ENCODE measurements around the gene RYR2.
"Not testable (repeated sequence)": the region's sequence is repeated elsewhere in the genome, so short reads cannot be mapped to it uniquely, and the experiment has no call there.

The RYR2 gene

DNA sequence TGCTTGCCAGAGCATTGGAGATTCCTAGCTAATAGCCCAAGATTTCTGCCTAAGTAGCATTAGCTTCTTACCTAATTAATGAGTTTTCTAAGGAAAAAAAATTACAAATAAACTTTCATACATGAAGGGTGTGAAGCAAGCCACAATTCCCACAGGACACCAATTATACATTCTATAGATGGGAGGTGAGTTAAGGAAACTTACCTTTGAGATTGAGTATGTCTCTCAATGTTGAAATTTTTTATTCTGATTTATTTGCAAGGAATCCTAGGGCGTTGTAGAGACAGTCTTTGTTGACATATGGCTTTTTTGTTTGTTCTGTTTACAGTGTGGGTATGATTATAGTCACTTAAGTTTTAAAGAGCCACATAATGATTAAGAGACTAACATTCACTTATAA lies 313.0 kb downstream of the RYR2 start:
- no peak for DNase-seq (ENCODE audit: low read depth)

DNA sequence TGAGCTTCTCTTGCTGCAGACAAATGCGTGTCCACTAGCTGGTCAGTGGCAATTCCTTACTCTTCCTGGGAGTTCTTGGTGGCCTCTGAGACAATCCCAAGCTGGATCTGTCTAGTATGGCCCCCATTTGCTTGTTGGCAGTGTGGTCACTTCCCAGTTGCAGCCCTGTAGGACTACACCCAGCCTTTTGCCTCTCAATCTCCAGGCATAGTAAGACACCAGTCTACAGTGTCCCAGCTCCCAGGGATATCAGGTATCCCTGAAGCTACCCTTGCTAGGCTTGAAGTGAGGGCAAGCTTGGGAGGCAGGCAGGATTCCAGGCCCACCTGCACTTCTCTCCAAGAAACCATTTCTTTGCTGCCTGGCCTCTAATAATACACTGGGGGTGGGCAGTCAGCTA lies 316.6 kb downstream of the RYR2 start:
- DNase-seq (ENCODE audit: low read depth): no peak

DNA sequence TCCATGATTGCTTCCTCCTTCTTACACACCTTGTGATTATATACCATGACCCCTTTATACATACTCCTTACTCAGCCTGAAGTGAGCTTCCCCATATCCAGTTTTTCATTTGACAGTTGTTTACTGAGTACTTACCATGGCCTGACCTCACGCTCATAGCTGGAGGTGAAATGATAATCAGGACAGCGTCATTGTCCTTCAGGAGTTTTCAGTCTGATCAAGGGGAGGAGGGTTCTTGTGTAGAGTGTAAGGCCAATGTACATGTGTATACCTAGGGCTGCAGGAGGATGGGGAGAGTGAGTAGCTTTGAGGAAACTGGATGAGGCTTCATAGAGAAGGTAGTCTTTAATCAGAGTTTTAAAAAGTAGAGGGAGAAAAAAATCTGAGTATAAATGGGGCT lies 325.8 kb downstream of the RYR2 start:
- no peak for DNase-seq (ENCODE audit: low read depth)

DNA sequence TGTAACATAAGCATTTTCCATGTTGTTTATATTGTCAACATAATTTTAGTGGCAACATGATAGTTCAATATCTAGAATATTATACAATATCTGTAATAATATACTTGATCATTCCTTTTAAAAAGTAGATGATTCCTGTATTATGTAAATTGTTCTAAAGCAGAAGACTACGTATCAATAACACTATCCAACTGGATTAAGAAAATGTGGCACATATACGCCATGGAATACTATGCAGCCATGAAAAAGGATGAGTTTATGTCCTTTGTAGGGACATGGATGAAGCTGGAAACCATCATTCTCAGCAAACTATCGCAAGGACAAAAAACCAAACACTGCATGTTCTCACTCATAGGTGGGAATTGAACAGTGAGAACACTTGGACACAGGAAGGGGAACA lies 329.5 kb downstream of the RYR2 start:
- DNase-seq (ENCODE audit: low read depth): not testable (repeated sequence)

DNA sequence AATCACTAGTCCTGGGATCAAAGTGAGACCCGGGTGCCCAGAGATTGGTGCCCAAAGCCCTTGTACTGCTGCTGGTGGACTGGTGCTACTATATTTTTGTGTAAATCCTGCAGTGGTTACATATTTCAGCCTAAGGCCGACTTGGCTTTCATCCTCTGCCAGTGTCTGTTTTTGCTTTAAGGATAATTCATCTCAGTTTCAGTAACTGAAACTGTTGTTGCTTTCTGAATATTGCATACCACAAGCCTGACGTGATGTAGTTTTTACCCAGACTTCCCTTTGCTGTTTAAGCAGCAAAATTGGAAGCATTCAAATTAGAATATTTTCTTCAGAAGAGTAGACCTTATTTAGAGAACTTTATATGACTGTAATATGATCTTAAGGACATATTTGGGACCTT lies 341.8 kb downstream of the RYR2 start:
- no peak for DNase-seq (ENCODE audit: low read depth)

DNA sequence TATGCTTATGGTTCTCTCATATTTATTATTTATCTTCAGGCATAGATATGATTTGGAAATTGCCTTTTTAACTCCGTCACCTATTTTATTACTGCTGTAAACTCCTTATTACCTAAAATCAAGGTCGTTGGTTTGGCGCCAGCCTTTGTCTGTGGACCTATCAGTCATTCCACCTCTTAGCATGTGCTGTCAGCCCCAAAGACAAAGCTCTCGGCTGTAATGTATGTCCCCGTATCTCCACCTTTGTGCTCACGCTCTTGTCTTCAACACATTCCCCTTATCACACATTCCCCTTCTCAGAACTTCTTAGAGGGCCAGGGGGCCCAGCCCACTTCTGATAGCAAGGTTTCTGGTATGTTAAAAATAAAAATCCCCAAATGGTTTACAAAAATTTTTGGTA lies 342.2 kb downstream of the RYR2 start:
- DNase-seq (ENCODE audit: low read depth): no peak

DNA sequence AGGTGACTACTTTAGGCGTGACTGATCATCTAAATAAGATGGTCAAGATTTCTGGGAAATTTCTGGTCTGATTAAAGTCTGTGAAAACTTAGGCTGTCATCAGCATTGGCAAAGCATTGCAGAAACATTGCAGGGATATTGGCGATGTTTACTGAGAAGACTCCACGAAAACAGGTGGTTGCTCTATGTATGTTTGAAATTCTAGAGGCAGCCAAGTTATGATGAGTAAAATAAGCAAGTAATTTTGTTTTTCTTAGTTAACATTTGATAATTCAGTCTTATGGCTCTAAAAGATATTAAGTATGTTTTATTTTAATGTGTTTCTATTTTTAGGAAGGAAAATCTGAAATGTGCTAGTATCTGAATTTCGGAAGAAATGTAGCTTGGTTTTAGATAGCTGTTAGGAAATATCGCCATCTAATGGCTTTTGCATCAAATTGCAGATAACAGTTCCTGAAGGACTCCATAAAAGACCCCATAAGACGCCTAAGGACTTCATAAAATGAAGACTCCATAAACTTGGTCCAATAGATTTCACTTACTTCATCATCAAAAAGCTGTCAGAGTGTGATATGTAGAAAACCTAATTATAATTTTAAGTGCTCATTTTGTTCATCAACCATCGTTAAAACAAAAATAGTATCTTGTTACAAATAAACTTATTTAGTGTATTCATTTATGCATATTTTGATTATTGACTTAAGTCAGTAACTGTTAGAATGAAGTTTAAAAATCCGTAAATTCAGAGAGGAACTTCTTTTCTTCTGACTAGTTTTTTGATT lies 344.6 kb downstream of the RYR2 start:
- DNase-seq (ENCODE audit: low read depth): no peak

DNA sequence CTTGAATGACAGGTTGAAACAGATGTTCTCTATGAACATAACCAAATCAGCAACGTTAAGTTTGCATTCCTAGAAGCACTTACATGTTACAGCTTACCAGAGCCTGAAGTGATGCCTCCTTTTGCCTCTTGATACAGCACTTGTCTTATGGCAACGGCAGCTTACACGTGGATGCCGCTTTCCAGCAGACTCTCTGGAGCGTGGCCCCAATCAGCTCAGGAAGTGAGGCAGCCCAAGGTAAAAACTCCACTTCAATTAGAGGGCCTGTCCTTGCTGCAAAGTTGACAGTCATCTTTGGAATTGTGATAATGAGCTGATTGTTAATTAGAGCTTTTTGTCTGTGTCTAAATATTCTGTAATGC lies 345.1 kb downstream of the RYR2 start:
- no peak for DNase-seq (ENCODE audit: low read depth)

DNA sequence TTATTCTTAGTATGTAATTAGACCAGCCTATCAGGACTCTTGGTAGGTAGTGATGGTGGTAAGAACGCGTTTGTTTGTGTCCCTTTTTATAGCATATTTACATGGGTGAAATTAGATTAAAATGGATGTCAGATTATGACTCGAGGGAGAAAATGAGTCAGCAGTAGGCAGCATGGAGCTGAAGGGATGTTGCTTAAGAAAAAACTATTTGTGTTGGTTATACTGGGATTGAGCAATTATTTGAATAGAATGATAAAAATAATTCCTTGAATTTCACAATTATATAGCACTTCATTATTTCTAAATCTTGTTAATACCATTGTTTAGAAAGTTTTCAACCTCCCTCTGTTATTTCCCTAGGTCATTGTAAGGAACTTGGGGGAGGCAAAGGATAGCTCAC lies 348.8 kb downstream of the RYR2 start:
- DNase-seq (ENCODE audit: low read depth): no peak

DNA sequence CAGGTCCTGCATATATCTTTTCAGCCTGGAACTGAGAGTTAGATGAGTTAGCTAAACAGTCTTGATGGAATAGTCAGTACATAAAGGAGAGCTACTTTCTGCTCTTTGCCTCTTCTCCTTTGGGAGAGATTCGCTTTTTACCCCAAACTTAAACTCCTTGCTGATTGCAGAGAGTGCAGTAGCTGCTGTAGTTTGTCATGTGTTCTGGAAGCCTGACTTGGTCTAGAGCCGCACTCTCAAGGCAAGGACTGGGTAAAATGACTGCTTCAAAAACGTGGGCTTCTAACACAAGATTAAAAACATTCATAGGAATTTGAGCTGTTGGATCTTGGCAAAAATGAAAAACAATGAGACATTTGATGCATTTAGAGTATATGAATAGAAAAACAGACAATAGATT lies 351.6 kb downstream of the RYR2 start:
- DNase-seq (ENCODE audit: low read depth): no peak

DNA sequence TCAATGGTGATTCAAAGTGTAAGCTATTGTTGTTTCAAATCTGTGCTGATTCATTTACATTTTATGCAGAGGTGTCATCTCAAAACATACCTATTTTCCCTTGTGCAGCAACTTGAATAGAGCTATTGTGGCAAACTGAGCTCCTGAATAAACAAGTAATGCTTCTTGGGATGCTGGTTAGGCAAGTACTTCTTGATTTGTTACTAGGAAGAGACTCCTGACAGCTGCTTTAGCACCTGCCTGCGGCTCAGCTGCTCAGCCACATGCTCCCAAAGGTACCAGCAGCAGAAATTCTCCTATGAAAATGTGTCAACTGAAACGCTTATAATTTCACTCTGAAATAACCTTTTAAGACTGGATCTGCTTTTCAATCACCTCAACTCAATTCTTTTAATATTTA lies 352.3 kb downstream of the RYR2 start:
- DNase-seq (ENCODE audit: low read depth): no peak

DNA sequence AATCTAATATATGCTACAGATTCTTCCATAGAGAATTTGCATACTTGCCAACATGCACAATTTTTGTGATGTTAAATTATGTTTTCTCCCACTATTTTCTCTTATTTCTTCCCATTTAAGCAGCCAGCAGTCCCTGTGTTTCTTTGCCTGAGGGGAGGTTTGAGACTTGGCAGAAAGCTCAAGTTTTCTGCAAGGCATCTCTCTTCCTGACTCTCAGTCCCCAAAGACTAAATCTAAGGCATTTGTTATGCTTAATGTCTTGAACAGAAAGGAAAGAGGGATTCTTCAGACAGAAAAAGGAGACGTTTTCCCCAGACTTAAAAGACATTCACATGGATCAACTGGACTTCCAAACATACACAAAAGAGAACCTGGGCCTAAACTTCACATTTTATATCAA lies 354.4 kb downstream of the RYR2 start:
- no peak for DNase-seq (ENCODE audit: low read depth)

DNA sequence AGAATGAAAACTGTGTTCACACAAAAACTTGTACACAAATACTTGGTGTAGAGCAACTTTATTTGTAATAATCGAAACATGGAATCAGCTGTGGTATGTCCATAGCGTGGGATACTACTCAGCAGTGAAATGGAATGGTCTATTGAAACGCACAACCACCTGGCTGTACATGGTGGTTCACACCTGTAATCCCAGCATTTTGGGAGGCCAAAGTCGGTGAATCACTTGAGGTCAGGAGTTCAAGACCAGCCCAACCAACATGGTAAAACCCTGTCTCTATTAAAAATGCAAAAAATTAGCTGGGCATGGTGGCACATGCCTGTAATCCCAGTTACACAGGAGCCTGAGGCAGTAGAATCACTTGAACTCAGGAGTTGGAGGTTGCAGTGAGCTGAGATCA lies 356.8 kb downstream of the RYR2 start:
- DNase-seq (ENCODE audit: low read depth): no peak

DNA sequence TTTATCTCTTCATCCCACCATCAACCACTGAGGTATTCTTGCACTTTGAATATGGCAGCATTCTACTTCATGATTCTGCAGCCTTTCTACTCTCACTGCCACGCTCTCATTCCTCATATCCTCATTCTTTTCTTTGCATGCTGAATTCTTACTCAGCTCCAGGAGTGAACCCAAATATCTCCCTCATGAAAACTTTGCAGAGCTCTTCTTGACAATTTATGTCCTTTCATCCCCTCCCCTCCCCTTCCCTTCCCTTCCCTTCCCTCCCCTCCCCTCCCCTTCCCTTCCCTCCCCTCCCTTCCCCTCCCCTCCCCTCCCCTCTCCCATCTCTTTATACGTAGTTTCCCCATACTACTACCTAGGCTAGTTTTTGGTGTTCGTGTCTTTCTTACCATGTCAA lies 363.9 kb downstream of the RYR2 start:
- no peak for DNase-seq (ENCODE audit: low read depth)

DNA sequence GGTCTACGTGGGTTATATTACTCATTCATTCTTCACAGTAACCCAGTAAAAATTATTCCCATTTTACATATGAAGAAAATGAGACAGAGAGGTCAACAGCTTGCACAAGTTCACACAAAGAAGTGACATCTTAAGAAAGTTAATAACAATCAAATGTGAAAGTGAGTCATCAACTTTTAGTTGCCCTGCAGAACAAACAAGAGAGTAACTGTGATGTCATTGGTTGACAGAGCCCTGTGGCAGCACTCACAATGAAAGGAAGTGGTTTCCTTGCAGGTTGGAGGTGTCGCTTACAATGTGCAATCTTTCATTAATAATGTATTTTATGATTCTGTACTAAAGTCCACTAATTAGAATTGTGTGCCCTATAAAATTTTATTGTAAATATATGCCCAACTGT lies 369.6 kb downstream of the RYR2 start:
- DNase-seq (ENCODE audit: low read depth): no peak

DNA sequence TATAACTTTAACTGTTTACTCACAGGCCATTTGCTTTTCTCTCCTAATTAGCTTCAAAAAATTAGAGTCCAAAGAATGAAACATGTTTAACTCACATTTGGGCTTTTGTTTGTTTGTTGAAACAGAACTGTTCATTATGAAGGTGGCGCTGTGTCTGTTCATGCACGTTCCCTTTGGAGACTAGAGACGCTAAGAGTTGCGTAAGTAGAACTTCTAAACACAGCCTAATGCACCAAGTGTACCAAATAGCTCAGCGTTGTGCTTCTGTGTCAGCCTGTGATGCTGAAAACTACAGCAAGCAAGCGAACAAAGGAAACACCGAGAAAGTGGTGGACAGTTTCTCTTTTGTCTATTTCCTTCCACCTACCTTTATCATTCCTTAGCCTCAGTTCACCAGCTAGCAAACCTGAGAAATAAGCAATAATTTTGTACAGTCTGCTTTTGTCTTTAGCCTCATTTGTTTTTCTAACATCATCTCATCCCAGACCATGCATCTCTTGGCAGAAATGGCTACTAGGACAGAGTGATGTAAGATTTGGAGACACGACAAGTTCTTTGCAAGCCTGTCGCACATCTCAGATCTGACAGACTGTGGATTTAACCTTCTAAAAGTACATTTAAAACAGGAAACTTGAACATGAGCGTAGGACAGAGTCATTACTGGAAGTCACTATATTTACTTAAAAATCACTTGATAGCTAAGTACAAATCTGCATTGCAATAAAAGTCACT lies 375.1 kb downstream of the RYR2 start:
- DNase-seq (ENCODE audit: low read depth): no peak

DNA sequence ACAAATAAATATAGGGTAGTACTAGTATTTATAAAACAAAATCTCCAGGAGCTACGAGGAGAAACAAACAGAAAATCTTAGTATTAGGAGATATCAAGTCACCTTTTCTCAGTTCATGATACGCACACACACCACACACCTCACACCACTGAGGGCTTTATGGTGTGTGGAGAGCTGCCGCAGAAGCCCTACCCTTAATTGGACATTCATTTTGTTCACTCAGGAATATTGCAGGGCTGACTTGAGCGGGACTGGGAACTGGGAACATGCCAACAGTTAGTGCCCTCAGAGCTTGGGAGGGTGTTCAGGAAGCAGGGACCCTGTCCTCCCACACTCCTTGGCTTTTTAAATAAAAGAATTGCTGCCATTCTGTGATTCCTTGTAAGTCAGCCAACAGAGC lies 386.8 kb downstream of the RYR2 start:
- DNase-seq (ENCODE audit: low read depth): no peak

DNA sequence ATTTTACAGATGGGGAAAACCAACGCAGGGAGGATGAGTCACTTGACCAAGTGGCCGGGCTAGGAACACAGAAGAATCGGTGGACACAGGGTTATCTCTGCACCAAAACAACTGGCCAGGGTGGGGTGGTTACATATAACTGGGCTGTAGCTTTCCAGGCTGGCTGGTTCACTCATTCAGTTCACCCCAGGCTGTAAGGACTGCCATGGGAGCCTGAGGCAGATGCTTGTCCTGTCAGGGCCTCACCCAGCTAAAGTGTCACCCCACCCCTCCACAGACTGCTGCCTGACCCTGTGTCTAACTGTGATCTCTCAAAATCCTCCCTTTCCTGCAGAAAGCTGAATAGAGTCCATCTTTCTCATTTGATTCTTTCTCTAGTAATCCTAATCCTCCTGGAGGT lies 387.3 kb downstream of the RYR2 start:
- DNase-seq (ENCODE audit: low read depth): no peak

DNA sequence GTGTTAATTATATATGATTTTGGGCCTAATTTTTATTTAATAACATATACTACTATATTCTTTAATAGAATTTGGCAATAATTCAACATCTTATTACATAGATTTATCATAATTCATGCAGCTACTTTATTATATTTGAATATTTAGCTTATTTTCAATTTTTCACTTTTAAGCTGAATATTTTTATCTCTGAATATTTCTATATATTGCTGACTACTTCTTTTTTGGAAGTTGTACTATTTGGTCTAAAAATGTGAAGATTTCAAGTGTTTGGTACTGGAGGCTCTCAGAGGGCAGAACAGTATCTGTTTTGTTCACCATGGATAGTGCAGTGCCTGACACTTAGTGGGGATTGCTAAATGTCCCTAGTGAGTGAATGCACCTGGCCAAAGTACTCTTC lies 389.5 kb downstream of the RYR2 start:
- DNase-seq (ENCODE audit: low read depth): no peak

DNA sequence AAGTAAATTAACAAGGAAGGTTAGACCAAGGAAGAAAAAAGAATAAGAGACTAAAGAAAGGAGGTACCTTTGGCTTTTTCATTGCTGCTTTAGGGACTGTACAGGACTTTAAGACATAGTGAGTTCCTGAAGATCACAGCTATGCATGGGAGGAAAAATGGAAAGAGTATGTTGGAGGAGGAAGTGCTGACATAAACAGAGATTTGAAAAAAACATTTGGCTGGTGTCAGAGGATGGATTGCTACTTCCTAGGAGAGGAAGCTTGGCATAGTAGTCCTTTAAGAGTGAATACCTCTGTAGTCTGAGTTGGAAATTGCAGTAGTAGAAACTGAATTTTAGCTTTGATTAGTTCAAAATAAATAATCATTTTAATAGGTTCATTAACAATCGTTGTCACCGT lies 398.4 kb downstream of the RYR2 start:
- DNase-seq (ENCODE audit: low read depth): no peak

DNA sequence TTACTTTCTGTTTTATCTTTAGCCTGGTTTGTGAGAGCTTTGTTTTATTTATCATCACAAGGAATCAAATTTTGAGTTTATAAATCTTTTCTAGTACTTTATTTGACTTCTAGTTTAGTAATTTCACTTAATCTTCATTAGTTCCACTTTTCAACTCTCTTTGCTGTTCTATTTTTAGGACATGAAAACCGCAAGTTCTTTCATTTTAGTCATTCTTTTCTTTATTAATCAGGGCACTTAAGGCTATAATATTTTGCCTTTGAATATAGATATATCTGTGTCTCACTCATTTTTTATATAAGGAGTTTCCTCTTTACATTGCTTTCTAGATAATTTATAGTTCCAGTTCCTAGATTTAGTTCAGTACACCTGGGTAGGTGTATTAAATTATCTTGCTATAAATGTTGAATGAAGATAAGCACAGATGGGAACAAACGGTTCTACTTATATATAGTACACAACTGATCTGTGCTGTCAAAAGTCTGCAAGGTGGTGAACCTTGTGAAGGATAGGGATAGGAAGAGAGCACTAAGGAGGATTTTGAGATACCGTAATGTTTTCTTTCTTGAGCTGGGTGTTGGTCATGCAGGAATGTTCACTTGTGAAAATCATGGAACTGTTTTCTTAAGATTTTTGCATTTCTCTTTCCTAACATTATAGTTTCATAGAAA lies 402.3 kb downstream of the RYR2 start:
- no peak for DNase-seq (ENCODE audit: low read depth)

DNA sequence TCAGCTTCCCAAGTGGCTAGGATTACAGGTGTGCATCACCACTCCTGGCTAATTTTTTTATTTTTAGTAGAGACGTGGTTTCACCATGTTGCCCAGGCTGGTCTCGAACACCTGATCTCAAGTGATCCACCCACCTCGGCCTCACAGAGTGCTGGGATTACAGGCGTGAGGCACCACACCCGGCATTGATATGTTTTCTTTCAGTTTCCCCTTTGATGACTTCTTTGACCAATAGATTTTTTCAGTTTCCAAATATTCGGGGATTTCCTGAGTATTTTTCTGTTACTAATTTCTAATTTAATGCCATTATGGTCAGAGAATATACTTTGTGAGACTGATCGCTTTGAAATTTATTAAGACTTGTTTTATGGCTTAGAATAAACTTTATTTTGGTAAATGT lies 406.1 kb downstream of the RYR2 start:
- DNase-seq (ENCODE audit: low read depth): no peak

DNA sequence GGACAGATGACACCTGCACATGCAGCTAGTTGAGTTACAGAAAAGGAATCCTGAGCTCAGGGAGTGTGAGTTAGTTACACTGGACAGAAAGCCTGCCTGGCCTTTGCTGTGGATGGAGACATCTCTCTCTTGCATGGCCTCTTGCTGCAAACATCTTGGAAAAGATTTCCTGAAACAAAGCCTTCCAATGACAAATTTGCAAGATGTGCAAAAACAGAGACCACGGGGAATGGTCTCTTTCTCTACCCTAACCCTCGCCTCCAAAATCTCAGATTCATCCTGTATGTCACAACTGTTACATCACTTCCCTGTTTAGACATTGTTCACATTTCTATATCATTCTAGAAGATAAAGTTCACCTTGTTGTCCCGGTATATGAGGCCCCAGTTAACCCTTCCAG lies 415.6 kb downstream of the RYR2 start:
- no peak for DNase-seq (ENCODE audit: low read depth)

DNA sequence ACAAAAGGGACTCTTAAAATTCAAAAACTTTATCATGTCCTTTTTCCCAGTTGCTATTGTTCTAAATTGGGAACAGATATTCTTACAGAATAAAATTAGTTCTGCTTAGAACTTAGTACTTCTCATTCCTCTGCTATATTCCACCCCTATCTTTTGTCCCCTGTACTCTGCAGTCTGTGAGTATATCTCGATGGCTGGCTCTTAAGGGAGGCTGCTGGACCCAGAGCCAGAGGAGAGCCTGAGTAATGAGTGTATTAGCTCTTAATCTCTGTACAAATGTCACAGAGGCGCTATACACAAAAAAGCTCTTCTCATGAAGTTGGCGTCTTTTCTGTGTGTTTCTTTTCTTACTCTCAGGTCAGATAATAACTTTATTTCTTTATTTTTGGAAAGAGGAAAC lies 425.3 kb downstream of the RYR2 start:
- DNase-seq (ENCODE audit: low read depth): no peak
